HG03095 (cell line): ENCODE results near the gene RIMS4.
"Not testable (repeated sequence)": the region's sequence is repeated elsewhere in the genome, so short reads cannot be mapped to it uniquely, and the experiment has no call there.

Source experiments
- ATAC-seq: cut with Tn5 transposase; IDR thresholded peaks from one replicate; pipeline ENCODE4 v1.9.1; 2021; ENCODE audit warnings: moderate library complexity; ENCODE audit not compliant: unreplicated experiment

Gene RIMS4

GRCh38 chr20:44830995-44831394 is 20.6 kb upstream of the RIMS4 start:
- ATAC-seq, result no peak

GRCh38 chr20:44830523-44830922 is 20.2 kb upstream of the RIMS4 start:
- ATAC-seq, result no peak

DNA sequence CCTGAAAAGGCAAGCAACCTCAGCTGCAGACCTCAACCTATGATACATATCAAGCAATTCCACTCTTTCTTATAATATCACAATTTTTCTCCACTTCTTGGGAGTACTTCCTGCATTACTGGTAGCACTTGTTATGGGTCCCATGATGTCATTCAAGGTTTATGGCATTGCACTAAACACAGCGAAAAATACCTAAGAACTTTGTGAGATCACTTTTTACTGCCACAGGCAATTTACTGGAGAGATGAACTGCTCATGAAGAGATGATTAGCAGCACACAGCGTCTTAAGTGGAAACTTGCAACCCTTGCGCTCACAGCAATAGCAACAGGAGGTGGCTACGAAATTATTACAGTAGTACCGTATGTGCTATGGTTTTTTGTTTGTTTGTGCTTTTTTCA is 19.3 kb upstream of the RIMS4 start:
- no peak for ATAC-seq

GRCh38 chr20:44828640-44829039 is 18.3 kb upstream of the RIMS4 start:
- no peak for ATAC-seq

GRCh38 chr20:44827401-44827800 is 17.1 kb upstream of the RIMS4 start:
- ATAC-seq, result no peak

- ATAC-seq, result not testable (repeated sequence)
These were observed 11.2 kb upstream of the RIMS4 start for GRCh38 chr20:44821576-44821975.

- ATAC-seq, result no peak
These were observed 9.6 kb upstream of the RIMS4 start for GRCh38 chr20:44819936-44820335.

GRCh38 chr20:44817143-44817910 is 7.0 kb upstream of the RIMS4 start:
- no peak for ATAC-seq

GRCh38 chr20:44814937-44815336 is 4.6 kb upstream of the RIMS4 start:
- ATAC-seq, result no peak

GRCh38 chr20:44811150-44811685 is 872 bp upstream of the RIMS4 start:
- no peak for ATAC-seq

DNA sequence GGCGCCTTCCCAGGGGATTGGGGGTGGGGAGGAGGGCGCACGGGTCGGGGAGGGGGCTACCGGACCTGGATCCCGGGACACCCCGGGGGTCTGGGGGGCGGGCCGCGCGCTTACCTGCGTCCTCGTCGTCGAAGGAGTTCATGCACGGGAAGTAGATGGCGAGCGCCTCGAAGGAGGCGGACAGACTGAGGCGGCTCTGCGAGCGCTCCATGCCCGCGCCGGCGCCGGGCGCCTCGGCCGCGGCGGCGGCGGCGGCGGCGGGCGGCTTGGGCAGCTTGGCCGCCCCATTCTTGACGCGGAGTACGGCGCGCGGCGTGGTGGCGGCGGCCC is 320 bp downstream of the RIMS4 start:
- ATAC-seq, result no peak

GRCh38 chr20:44809380-44810060 is 826 bp downstream of the RIMS4 start:
- ATAC-seq, result no peak

- no peak for ATAC-seq
These were observed 2.7 kb downstream of the RIMS4 start for GRCh38 chr20:44807684-44808056.

DNA sequence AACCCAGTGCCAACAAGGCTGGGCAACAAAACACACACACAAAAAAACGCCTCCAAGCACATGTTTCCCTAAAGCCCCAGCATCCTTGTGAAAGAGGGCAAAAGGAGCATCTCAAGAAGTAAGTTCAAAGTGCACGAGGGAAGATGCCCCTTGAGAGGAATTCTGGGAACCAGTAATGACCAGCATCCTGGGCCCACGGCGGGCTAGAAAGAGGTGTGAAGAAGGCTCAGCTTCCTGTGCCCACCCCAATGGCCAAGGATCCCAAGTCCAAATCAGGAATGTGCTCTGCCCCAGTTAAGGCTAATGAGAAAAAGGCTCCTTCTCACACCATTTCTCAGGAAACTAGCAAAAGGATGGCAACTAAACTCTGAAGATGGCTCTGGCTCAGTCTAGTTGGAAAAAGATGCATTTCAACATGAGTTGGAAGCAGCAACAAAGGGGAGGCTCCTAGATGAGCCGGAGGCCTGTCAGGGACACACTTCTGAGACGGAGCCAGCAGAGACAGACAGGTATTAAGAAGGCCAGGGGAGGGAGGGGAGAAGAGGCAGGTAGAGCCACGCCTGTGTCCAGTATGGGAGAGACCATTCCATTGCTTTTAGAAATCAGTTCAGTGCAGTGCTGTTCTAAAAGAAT is 3.2 kb downstream of the RIMS4 start:
- ATAC-seq, result no peak

DNA sequence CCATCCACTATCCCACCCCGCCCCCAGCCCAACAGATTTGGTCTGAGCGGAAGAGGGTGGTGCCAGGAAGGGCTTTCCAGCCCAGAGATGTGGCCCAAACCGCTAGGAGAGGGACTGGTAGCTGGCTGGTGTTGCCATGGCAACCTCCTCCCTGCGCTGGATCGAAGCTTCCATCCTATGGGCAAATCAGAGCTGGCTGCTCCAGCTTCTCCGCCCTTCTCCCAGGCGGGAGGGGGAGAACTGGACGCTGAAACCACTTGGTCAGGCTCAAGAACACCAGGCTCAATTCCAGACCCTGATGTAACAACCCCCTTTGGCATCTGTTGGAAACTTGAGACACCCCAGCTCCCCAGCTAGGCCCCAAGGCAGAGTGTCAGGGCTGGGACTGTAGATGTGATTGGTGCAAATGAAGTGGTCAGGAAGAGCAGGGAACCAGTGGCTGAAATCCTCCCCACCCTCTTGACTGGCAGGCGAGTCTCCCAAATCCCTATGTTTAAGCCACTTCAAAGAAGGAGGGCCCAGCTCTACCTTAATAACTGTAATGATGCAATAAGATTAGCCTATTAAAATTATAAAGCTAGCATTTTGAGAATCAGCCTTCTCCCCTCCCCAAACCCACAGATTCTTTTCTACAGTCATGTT is 4.2 kb downstream of the RIMS4 start:
- ATAC-seq, result no peak

DNA sequence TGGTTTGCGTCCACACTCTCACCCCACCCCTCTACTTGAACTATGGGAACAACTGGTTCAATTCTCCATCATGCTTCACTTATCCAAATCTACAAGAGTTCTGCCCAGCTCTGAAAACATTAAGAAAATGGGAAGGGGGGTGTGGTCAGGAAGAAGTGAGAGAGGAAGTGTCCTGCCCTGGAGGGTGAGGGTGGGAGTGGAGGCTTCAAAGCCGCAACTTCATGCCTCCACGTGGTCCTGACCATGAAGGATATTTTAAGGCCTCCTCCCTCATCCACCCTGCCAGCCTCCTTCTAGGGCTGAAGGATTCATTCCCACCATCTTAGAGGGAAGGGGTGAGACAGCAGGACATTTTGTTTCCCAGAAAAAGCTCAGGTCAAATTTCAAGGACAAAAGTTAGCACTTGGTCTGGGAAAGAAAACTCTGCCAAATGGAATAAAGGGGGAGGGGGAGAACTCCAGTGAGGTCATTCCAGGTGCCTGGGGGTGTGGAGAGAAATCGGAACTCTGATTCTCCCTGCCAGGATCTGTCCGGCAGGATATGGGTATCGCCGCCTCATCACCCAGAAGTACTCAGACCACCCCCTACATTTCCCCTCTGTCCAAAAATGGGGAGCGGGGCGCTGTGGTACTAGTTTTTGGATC is 4.9 kb downstream of the RIMS4 start:
- ATAC-seq, result no peak

GRCh38 chr20:44803383-44803941 is 6.9 kb downstream of the RIMS4 start:
- ATAC-seq, result no peak

GRCh38 chr20:44802702-44803101 is 7.6 kb downstream of the RIMS4 start:
- ATAC-seq, result no peak

DNA sequence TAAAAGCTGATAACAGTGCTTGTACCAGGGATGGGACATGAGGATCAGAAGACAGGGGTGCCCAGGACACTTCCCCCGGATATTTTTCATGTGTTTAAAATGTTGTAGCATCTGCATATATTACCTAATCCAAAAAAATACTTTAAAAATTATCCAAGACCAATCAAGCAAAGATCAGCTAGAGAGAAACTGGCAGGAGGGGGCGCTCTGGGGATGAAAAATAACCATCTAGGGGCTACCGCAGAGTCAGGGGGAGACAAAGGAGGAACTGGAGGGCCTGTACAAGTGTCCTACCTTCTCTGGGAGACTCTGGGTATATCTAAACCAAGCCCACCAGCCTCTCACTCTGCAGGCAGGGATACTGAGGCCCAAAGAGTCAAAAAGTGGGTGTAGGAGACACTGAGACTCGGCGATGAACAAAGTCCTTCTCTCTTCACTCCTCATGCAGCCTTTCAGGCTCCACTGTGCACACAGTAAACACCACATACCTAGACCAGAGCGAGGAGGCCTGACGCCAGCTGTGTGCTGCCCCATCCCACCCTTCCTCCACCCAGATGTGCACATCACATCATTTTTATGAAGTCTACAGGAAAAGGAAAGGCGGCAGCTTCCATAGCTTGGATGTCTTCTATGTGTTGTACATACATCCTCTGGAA is 9.8 kb downstream of the RIMS4 start:
- no peak for ATAC-seq

GRCh38 chr20:44799691-44800090 is 10.7 kb downstream of the RIMS4 start:
- ATAC-seq, result no peak
